Measurements from ENCODE around the gene RNF220. TPM values are rescaled to one million over a fixed set of nuclear protein-coding genes. Genes with fewer than 3 reads are reported as not detected.

The RNF220 gene
- total RNA-seq, 4 donors from 2014 or later: 54.2 to 94.0 (median 88.8) TPM

DNA sequence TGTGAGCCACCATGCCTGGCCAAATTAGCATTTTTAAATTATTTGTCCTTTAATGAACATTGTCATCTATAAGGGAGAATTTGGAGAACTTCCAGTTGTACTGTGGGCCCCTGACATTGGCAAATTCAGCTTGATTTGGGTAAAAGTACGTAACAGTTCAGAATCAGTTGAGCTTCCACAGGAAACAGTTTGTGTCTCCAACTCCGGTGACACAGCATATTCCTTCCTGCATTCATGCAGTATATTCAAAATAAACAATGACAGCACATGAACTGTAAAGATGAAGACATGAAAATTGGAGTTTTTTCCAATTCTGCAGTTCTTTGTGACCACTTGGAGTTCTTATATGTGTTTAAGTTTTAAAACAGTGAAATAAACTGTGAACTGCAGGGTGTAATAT lies 28.2 kb downstream of the RNF220 start:
- TF ChIP-seq, protein P1, sequence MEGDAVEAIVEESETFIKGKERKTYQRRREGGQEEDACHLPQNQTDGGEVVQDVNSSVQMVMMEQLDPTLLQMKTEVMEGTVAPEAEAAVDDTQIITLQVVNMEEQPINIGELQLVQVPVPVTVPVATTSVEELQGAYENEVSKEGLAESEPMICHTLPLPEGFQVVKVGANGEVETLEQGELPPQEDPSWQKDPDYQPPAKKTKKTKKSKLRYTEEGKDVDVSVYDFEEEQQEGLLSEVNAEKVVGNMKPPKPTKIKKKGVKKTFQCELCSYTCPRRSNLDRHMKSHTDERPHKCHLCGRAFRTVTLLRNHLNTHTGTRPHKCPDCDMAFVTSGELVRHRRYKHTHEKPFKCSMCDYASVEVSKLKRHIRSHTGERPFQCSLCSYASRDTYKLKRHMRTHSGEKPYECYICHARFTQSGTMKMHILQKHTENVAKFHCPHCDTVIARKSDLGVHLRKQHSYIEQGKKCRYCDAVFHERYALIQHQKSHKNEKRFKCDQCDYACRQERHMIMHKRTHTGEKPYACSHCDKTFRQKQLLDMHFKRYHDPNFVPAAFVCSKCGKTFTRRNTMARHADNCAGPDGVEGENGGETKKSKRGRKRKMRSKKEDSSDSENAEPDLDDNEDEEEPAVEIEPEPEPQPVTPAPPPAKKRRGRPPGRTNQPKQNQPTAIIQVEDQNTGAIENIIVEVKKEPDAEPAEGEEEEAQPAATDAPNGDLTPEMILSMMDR (IDR thresholded peaks at IDR 0.05): no peak
- DNase-seq (ENCODE audit: low spot score): no peak
- no peak for ATAC-seq (ENCODE audit: low FRiP score)

DNA sequence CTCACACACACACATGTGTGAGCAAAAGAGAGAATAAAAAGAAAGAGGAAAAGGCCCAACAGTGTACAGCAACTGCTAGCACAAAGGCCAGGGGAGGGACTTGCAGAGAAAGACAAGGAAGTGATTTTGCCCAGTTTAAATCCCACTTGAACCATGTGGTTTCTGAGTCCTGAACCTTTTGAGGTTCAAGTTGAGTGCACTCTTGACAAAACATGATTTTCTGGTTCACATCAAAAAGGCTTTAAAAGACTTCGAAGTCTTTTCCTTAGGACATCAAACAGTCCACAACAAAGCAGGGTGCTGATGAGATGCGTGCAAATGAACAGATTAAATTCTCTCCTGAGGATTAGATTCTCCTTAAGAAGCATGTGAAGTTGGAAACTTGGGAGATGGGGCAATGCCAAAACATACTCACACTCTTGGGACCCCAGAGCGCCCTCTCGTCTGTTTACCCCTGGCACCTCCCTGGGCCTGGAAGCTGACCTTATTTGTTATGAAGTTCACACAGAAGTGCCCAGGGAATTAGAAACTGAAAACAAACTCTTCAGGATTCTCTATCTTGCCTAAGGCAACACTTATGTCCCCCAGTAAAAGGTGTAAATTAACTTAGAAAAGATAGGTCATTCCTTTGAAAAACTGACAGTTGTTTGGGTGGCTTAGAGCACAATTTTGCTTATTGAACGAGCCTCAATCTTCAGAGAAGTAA lies 31.5 kb downstream of the RNF220 start:
- ATAC-seq (ENCODE audit: low FRiP score) (no peak), DNase-seq (ENCODE audit: low spot score) (no peak)
- TF ChIP-seq, protein P1 (IDR thresholded peaks at IDR 0.05): no peak

DNA sequence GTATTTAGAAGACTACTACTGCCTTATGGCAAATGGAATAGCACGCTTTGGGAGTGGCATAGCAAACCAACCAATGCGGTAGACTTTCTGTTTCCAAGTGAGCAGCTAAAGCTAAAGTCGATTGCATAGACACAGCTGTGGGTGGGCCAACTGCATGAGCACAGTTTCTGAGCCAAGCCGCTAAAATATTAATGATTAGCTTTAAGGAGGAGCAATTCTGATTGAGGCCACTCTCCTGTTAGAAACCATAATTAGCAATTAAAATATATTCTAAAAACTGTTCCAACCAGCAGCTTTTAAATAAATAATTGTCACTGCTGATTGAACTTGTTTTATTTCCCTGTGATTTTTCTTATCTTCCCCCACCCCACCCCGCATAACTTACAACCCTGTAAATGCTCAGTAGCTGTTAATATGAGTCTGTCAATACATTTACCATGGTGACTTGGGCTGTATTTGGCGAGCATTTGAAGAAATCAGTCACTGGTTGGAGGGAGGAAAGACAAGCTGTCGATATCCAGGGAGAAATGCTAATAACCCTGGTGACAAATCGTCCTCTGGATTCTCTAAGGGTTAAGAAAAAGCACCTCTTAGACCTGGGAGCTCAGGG lies 32.2 kb downstream of the RNF220 start:
- no peak for ATAC-seq (ENCODE audit: low FRiP score)
- DNase-seq (ENCODE audit: low spot score): no peak
- TF ChIP-seq, protein P1 (IDR thresholded peaks at IDR 0.05): no peak

DNA sequence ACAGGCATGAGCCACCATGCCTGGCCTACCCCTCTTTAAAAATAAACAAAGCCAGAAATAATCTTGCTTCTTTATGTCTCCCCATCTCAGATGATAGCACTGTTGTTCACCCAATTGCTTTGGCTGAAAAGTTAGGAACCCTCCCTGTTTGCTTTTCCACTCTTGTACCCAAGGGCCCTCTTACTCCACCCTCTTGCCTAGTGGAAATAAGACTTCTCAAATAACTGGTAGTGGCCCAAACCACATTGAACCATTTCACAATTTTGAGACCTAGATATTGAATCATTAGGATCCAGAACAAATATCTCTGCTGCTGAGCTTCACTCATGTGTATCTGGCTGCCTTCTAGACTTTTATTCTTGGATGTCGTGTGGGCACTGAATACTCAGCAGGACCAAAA lies 37.7 kb downstream of the RNF220 start:
- DNase-seq (ENCODE audit: low spot score): no peak
- no peak for ATAC-seq (ENCODE audit: low FRiP score)
- TF ChIP-seq, protein P1 (IDR thresholded peaks at IDR 0.05): no peak

DNA sequence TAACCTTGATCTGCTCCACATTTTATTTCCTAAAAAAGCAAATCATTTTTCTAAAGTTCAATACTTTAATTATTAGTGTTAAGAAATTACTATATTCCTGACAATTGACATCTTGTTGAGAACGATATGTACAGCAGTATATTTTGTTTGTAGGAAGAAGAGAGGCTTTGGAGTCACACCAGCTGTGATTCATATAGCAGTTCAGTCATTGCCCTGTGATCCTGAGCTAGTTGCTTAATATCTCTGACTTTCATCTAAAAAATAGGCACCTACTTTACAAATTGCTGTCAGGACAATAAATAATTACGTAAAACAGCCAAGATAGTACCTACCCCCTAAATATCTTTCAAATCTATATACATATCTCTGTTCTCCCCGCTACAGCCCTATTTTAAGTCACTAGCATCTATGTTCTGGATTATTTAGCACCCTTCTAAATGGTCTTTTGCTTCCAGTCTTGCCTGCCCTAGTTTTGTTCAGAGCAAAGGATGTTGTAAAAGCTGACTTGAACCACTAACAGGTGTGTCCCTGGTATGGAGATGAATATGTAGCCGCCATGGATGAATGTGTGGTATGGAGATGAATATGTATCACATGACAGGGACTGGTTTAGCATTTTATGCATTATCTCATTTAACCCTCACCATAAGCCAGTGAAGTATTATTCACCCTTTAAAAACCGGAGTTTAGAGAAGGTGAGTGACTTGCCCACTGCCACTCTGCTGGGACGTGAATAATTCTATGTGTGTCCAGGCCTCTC lies 42.2 kb downstream of the RNF220 start:
- DNase-seq (ENCODE audit: low spot score) (no peak), ATAC-seq (ENCODE audit: low FRiP score) (no peak)
- TF ChIP-seq, protein P1 (IDR thresholded peaks at IDR 0.05): no peak

DNA sequence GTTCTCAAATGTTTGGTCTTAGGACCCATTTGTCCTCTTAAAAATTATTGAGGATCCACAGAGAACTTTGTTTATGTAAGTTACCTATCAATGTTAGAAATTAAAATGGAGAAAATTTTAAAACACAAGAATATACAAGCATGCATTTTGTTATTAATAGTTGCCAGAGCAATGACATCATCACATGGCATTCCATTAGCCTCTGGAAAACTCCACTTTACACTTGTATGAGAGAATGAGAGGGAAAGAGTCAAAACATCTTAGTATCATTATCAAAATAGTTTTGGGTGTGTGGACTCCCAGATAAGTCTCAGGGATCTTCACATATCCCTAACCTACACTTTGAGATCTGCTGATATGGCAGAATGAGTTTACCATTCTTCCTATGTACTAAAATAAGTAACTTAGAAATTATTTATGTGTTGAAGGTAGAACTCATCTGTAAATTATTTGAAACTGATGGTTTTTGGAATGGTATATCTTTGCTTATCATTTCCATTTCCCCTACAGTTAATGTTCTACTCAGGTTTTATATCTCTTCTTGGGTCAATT lies 48.8 kb downstream of the RNF220 start:
- DNase-seq (ENCODE audit: low spot score): no peak
- TF ChIP-seq, protein P1 (IDR thresholded peaks at IDR 0.05): no peak
- ATAC-seq (ENCODE audit: low FRiP score): no peak

All from omental fat pad (tissue), 4 donors.